IgD-negative memory B cell (primary cell): Measurements from ENCODE around the gene TMEM14B. TPM values are rescaled to one million over a fixed set of nuclear protein-coding genes. Genes with fewer than 3 reads are reported as not detected.

Experiments
- H3K27ac Mint-ChIP-seq, 3 donors: one replicate each; pipeline ENCODE4 v1.8.0; 2020 to 2022; ENCODE audit warnings: mild to moderate bottlenecking in 3 of 3, mixed read lengths in 3 of 3, moderate library complexity in 1 of 3
- H3K27me3 Mint-ChIP-seq: one replicate; pipeline ENCODE4 v1.8.0; 2021; ENCODE audit warnings: mixed read lengths
- H3K36me3 Mint-ChIP-seq: one replicate; pipeline ENCODE4 v1.8.0; 2020; ENCODE audit warnings: mild to moderate bottlenecking, mixed read lengths
- H3K4me1 Mint-ChIP-seq, 3 donors: one replicate each; pipeline ENCODE4 v1.8.0; 2020 to 2022; ENCODE audit warnings: mixed read lengths in 3 of 3, mild to moderate bottlenecking in 1 of 3
- H3K4me3 Mint-ChIP-seq, 4 donors: one replicate each; pipeline ENCODE4 v1.8.0; 2020 to 2022; ENCODE audit warnings: mild to moderate bottlenecking in 4 of 4, mixed read lengths in 4 of 4, moderate library complexity in 3 of 4
- H3K9me3 Mint-ChIP-seq, 3 donors: one replicate each; pipeline ENCODE4 v1.8.0; 2020 to 2021; ENCODE audit warnings: mixed read lengths in 3 of 3, mild to moderate bottlenecking in 1 of 3
- polyA plus RNA-seq: library from polyadenylated mRNA; unstranded; fragments of 300-500 nt; fragmentation: Illumina TruSeq; gene quantifications from one replicate; pipeline ENCODE4 v1.2.3, GENCODE V29; 2021

Gene TMEM14B
- polyA plus RNA-seq, 1 donor from 2014 or later, result 173 TPM

DNA sequence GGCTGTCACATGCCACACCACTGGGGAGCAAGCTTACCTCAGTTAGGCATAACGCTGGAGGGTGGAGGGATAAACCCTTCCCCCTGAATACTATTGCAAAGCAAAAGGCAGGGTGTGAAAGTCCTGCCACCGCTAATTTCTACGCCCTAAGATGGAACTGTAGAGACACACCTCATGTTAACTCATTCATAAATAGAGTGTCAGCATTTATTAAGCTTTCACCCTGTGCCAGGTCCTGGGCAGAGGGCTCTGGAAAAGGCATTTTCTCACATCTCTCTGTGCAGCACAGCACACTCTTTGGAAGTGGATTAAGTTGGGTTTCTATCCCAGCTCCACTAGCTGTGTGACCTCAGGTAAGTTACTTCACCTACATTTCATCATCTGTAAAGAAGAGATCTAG lies 21.8 kb downstream of the TMEM14B start:
- H3K27ac Mint-ChIP-seq, result no peak overlapping the region
- no peak overlapping the region for H3K4me3 Mint-ChIP-seq
- no peaks in the 10 kb centered on the region for H3K27me3 Mint-ChIP-seq
- H3K4me1 Mint-ChIP-seq, result peaks cover 0 to 2% (median 0%) of the 10 kb centered on the region in 3 donors
- no peaks in the 10 kb centered on the region for H3K9me3 Mint-ChIP-seq
- H3K36me3 Mint-ChIP-seq, result peaks cover 4% of the 10 kb centered on the region

- Mint-ChIP-seq H3K4me1 (peaks cover 0 to 2% (median 0%) of the 10 kb centered on the region in 3 donors), H3K9me3 (no peaks in the 10 kb centered on the region), H3K27me3 (no peaks in the 10 kb centered on the region), H3K36me3 (peaks cover 9% of the 10 kb centered on the region), H3K27ac (peak overlapping the region in 1 of 3 donors; percentile 47), H3K4me3 (no peak overlapping the region)
These were observed 23.8 kb downstream of the TMEM14B start for GRCh38 chr6:10771371-10771894.

DNA sequence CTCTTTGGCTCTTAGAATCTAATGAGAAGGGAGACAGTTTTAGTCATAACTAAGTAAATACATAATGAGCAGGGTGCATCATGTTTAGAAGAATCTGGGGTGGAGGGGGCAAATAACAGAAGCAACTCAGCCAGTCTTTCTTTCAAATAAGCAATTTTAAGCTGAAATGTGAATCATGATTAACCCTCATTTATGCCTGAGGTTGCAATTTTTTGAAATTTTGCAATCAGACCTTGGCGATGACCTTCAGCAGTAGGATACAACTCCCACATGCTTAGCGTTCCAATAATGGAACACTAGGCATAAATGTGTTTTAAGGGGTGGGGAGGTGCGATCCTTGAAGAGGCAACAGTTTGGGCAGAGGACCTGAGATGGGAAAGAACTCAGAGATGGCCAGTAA lies 30.6 kb downstream of the TMEM14B start:
- Mint-ChIP-seq H3K9me3 (no peaks in the 10 kb centered on the region), H3K4me1 (peaks cover 0 to 3% (median 0%) of the 10 kb centered on the region in 3 donors)

GRCh38 chr6:10779076-10779475 lies 31.5 kb downstream of the TMEM14B start:
- Mint-ChIP-seq H3K27ac (no peak overlapping the region), H3K9me3 (no peaks in the 10 kb centered on the region), H3K27me3 (no peaks in the 10 kb centered on the region), H3K4me3 (no peak overlapping the region), H3K36me3 (peaks cover 13% of the 10 kb centered on the region), H3K4me1 (peaks cover 0 to 3% (median 0%) of the 10 kb centered on the region in 3 donors)

More for the DNA sequence above, 30.6 kb downstream of the TMEM14B start:
- Mint-ChIP-seq H3K4me3 (no peak overlapping the region), H3K27me3 (no peaks in the 10 kb centered on the region), H3K36me3 (peaks cover 10% of the 10 kb centered on the region), H3K27ac (no peak overlapping the region)

DNA sequence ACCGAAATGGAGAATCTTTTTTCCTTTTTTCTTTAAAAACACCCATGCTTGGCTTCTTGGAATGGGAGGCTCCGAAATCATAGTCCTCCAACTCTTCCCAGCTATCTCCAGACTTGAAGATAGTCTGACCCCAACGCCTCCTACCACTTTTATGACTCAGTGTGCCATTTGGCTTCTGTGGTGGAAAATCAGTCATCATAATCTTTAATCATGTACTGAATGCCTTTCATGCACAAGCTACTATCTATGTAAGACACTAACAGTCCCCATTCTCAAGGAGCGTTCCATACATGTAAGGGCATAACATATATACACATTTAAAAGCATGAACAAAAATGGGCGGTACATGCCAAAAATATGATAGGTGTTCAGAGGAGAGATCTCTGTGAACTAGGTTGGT lies 44.1 kb downstream of the TMEM14B start:
- Mint-ChIP-seq H3K27me3 (no peaks in the 10 kb centered on the region), H3K4me1 (no peaks in the 10 kb centered on the region), H3K36me3 (peaks cover 9% of the 10 kb centered on the region), H3K4me3 (no peak overlapping the region), H3K9me3 (no peaks in the 10 kb centered on the region), H3K27ac (peak overlapping the region in 1 of 3 donors; percentile 2)

DNA sequence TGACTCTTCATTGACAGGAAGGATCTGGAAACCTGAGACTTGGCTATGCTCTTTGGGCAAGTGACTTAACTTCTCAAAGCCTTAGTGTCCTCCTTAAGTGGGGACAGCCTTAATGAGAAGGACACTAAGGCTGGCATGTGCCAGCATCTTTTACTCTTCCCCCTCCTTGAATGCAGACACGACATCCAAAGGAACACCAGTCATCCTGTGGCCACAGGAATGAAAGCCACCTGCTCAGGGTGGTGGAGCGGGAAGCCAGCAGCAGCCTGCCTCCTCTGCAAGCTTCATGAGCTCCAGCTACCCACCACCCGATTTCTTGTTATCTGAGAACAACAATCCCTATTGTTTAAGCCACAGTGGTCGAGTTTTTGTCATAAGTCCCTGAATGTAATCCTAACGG lies 44.5 kb downstream of the TMEM14B start:
- Mint-ChIP-seq H3K9me3 (no peaks in the 10 kb centered on the region), H3K27me3 (no peaks in the 10 kb centered on the region), H3K27ac (no peak overlapping the region), H3K4me1 (no peaks in the 10 kb centered on the region), H3K4me3 (no peak overlapping the region), H3K36me3 (peaks cover 9% of the 10 kb centered on the region)

DNA sequence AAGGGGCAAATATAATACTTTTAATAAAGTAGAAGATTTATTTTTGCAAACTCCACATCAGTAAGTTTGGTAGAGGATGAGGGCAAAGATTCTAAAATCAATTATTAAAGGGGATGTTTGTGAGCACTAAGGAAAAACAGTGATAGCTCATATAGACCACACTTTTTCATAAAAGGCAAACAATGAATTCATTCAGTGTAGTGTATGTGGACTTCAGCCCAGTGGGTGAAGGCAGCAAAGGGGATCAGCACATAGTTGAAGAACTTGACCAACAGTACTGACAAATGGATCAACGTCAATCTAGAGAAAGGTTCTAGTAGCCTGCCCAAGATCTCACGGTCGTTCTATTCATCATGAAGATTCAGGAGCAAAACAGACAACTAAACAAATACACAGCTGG lies 45.4 kb downstream of the TMEM14B start:
- peaks cover 8% of the 10 kb centered on the region for H3K36me3 Mint-ChIP-seq
- H3K4me3 Mint-ChIP-seq, result no peak overlapping the region
- no peak overlapping the region for H3K27ac Mint-ChIP-seq

DNA sequence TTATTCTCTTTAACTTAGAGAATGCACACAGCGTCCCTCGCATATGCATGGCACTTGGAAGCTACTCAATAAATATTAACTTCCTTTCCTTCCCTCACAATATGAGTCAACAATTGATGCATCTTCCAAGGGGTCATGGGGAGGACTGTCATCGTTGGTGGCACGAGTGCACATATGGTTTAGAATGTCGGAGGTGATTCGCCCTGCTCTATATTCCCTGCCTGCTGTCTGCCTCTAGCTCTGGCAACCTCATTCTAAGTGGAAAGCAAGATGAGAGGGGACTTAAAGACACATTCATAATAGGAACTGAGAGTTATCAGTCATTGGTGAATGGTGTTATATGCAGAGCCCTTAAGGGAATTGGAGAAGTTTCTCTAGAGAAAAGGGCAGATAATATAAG lies 46.1 kb downstream of the TMEM14B start:
- H3K36me3 Mint-ChIP-seq, result peaks cover 8% of the 10 kb centered on the region
- H3K27ac Mint-ChIP-seq, result peak overlapping the region in 1 of 3 donors; percentile 34
- H3K9me3 Mint-ChIP-seq, result no peaks in the 10 kb centered on the region
- no peak overlapping the region for H3K4me3 Mint-ChIP-seq
- H3K27me3 Mint-ChIP-seq, result no peaks in the 10 kb centered on the region
- no peaks in the 10 kb centered on the region for H3K4me1 Mint-ChIP-seq

More for the DNA sequence above, 45.4 kb downstream of the TMEM14B start:
- H3K27me3 Mint-ChIP-seq, result no peaks in the 10 kb centered on the region
- H3K4me1 Mint-ChIP-seq, result no peaks in the 10 kb centered on the region
- no peaks in the 10 kb centered on the region for H3K9me3 Mint-ChIP-seq

GRCh38 chr6:10794239-10794638 lies 46.6 kb downstream of the TMEM14B start:
- H3K4me3 Mint-ChIP-seq, result no peak overlapping the region
- no peaks in the 10 kb centered on the region for H3K9me3 Mint-ChIP-seq
- no peaks in the 10 kb centered on the region for H3K27me3 Mint-ChIP-seq
- peak overlapping the region in 1 of 3 donors; percentile 18 for H3K27ac Mint-ChIP-seq
- H3K36me3 Mint-ChIP-seq, result peaks cover 8% of the 10 kb centered on the region
- no peaks in the 10 kb centered on the region for H3K4me1 Mint-ChIP-seq

DNA sequence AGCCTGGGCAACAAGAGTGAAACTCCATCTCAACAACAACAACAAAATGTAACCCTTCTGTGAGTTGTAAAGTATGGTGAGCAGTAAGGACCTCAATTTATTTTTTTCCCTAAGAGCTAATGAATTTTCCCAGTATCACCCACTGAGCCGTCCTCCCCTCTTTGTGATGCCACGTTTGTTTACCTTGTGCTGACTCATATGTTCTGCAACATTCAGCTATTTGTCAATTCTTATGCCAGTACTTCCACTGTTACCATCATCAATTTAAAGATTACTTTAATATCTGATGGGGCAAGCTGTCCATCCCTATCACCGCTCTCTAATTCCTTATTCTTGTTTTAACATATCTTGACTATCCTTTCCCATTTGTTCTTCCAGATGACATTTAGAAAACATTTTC lies 53.2 kb downstream of the TMEM14B start:
- H3K27me3 Mint-ChIP-seq, result no peaks in the 10 kb centered on the region
- no peak overlapping the region for H3K4me3 Mint-ChIP-seq
- no peak overlapping the region for H3K27ac Mint-ChIP-seq
- H3K9me3 Mint-ChIP-seq, result no peaks in the 10 kb centered on the region
- H3K36me3 Mint-ChIP-seq, result no peaks in the 10 kb centered on the region
- no peaks in the 10 kb centered on the region for H3K4me1 Mint-ChIP-seq

DNA sequence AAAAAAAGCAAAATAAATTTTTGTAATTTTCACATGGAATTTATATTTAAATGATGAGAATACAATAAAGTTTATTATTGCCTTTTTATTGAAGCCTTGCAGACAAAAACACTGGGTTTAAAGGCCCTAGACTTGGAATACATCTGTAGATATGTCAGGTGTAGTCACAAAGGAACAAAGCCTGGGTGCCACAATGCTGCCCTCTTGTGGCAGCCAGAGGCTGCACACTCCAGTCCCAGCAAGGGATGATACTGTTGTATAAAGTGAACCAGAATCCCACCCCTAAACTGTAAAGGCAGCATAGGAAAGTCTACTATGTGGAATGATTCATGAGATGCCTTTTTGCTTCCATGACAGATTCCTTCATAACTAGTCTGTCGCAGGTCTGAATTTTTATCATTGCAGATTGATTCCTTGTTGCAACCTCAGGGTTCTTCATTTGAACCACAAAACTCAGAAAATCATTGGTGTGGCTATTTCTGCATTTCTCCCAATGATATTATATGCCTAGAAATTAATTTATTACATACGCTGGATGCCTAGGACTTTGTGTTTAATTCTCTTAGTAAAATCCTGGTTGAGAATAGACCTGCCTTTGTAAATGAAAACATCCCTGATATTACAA lies 53.7 kb downstream of the TMEM14B start:
- Mint-ChIP-seq H3K27me3 (no peaks in the 10 kb centered on the region), H3K4me1 (no peaks in the 10 kb centered on the region), H3K9me3 (no peaks in the 10 kb centered on the region), H3K36me3 (no peaks in the 10 kb centered on the region), H3K4me3 (no peak overlapping the region), H3K27ac (no peak overlapping the region)

Other genes starting within 250 kb of the TMEM14B start
- gene GCNT2, start 226.5 kb upstream of the TMEM14B start, polyA plus RNA-seq, result 6.0 TPM
- gene C6orf52, start 53.2 kb upstream of the TMEM14B start, polyA plus RNA-seq, result 1.1 TPM
- gene PAK1IP1, start 52.8 kb upstream of the TMEM14B start, polyA plus RNA-seq, result 14.1 TPM
- gene TMEM14C, start 24.7 kb upstream of the TMEM14B start, polyA plus RNA-seq, result 83.5 TPM
- gene MAK, start 90.7 kb downstream of the TMEM14B start, polyA plus RNA-seq, result 0.18 TPM
- gene GCM2, start 134.2 kb downstream of the TMEM14B start, polyA plus RNA-seq, result not detected
- not detected for gene SYCP2L, start 139.2 kb downstream of the TMEM14B start, polyA plus RNA-seq